Hepatocyte (in vitro differentiated cells): ENCODE data around the gene OPCML. TPM values are rescaled to one million over a fixed set of nuclear protein-coding genes. Genes with fewer than 3 reads are reported as not detected.

Source experiments
- DNase-seq: peaks from one replicate; pipeline ENCODE4 v3.0.0-alpha.2; 2016; ENCODE audit warnings: low spot score
- H2AFZ ChIP-seq: fragments of 200-600 bp; sonication (generic); 2 replicates; pipeline ENCODE4 v1.6.0; 2016; ENCODE audit warnings: antibody characterized with exemption, mild to moderate bottlenecking
- H3K27ac ChIP-seq: fragments of 200-600 bp; sonication (generic); 2 replicates; pipeline ENCODE4 v1.5.1; 2016; ENCODE audit warnings: mild to moderate bottlenecking
- H3K27me3 ChIP-seq: fragments of 200-600 bp; sonication (generic); 2 replicates; pipeline ENCODE4 v1.6.1; 2016
- H3K36me3 ChIP-seq: fragments of 200-600 bp; sonication (generic); replicated peaks from 2 replicates; pipeline ENCODE4 v1.5.1; 2016; ENCODE audit warnings: low read depth; ENCODE audit not compliant: insufficient read depth
- H3K4me1 ChIP-seq: fragments of 200-600 bp; sonication (generic); 2 replicates; pipeline ENCODE4 v1.5.1; 2016; ENCODE audit warnings: mild to moderate bottlenecking, moderate library complexity; ENCODE audit not compliant: insufficient read depth
- H3K4me2 ChIP-seq: fragments of 200-600 bp; sonication (generic); 2 replicates; pipeline ENCODE4 v1.6.0; 2016
- H3K4me3 ChIP-seq: fragments of 200-600 bp; sonication (generic); 2 replicates; pipeline ENCODE4 v1.5.1; 2016; ENCODE audit warnings: mild to moderate bottlenecking
- H3K79me2 ChIP-seq: fragments of 200-600 bp; sonication (generic); 2 replicates; pipeline ENCODE4 v1.6.0; 2017; ENCODE audit warnings: mild to moderate bottlenecking
- H3K9me2 ChIP-seq: fragments of 200-600 bp; sonication (generic); replicated peaks from 2 replicates; pipeline ENCODE4 v1.6.0; 2017; ENCODE audit warnings: mild to moderate bottlenecking; ENCODE audit not compliant: insufficient read depth
- H3K9me3 ChIP-seq: fragments of 200-600 bp; sonication (generic); 2 replicates; pipeline ENCODE4 v1.5.1; 2016; ENCODE audit warnings: low read depth, mild to moderate bottlenecking
- H4K20me1 ChIP-seq: fragments of 200-600 bp; sonication (generic); 2 replicates; pipeline ENCODE4 v1.6.0; 2016; ENCODE audit warnings: mild to moderate bottlenecking; ENCODE audit not compliant: insufficient read depth, poor library complexity, severe bottlenecking
- CTCF ChIP-seq: fragments of 200-600 bp; sonication (generic); IDR thresholded peaks from 2 replicates; pipeline ENCODE4 v1.5.1; 2016; ENCODE audit warnings: antibody characterized with exemption, mild to moderate bottlenecking; ENCODE audit not compliant: poor library complexity
- EZH2 ChIP-seq: fragments of 200-600 bp; sonication (generic); IDR thresholded peaks from 2 replicates; pipeline ENCODE4 v1.6.1; 2016; ENCODE audit warnings: antibody characterized with exemption, mild to moderate bottlenecking, borderline replicate concordance
- EZH2phosphoT487 ChIP-seq: fragments of 200-600 bp; sonication (generic); IDR thresholded peaks from one replicate; pipeline ENCODE4 v1.6.1; 2018; ENCODE audit warnings: antibody characterized with exemption, mild to moderate bottlenecking, low read depth, moderate library complexity; ENCODE audit not compliant: unreplicated experiment, severe bottlenecking
- WGBS: methylation state at CpG from one replicate; pipeline ENCODE4 v1.1.6; 2016; ENCODE audit warnings: low lambda C conversion rate; ENCODE audit errors: missing lambda C conversion rate; 5-methylcytosine and 5-hydroxymethylcytosine counted together
- polyA plus RNA-seq: library from polyadenylated mRNA; unstranded; fragments of >200 nt; fragmentation: Nextera tagmentation; extraction: Ambion mirVana; gene quantifications from 2 replicates; pipeline ENCODE4 v1.2.1, GENCODE V29; 2016
- total RNA-seq: library from RNA; depleted of rRNA; stranded (reverse); fragments of >200 nt; gene quantifications from 2 replicates; pipeline ENCODE4 v1.2.3, GENCODE V29; 2014

Gene OPCML
- total and polyA plus RNA-seq, 2 experiments from 2014 or later, result 0.37 to 0.98 TPM

DNA sequence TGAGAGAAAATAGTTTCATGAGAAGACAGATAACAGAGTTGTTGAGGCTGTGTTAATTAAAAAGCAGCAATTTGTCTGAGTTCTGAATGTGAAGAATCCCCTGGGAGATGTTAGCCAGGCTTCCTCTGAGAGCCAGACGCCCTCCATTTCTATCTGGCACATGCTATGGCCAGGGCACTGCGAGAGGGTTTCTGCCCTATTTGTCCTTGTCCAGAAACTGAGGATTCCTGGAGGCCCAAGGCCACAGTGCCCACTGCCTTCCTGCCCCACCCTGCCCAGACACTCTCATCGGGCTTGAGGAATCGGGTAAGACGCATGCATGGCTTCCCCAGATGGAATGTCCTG, 484.6 kb downstream of the OPCML start:
- Histone ChIP-seq H3K9me2 (no peaks in the 10 kb centered on the region), H3K4me3 (no peak overlapping the region), H4K20me1 (no peaks in the 10 kb centered on the region), H3K4me1 (no peaks in the 10 kb centered on the region), H3K4me2 (no peak overlapping the region), H3K27ac (no peak overlapping the region), H3K27me3 (peaks cover 39% of the 10 kb centered on the region), H3K36me3 (no peaks in the 10 kb centered on the region), H3K9me3 (no peaks in the 10 kb centered on the region), H2AFZ (no peak overlapping the region), H3K79me2 (no peaks in the 10 kb centered on the region)
- TF ChIP-seq EZH2 (no peak), CTCF (no peak), EZH2phosphoT487 (no peak)
- WGBS, result 63% methylated on average over 5 of the region's 5 CpGs
- no peak for DNase-seq

DNA sequence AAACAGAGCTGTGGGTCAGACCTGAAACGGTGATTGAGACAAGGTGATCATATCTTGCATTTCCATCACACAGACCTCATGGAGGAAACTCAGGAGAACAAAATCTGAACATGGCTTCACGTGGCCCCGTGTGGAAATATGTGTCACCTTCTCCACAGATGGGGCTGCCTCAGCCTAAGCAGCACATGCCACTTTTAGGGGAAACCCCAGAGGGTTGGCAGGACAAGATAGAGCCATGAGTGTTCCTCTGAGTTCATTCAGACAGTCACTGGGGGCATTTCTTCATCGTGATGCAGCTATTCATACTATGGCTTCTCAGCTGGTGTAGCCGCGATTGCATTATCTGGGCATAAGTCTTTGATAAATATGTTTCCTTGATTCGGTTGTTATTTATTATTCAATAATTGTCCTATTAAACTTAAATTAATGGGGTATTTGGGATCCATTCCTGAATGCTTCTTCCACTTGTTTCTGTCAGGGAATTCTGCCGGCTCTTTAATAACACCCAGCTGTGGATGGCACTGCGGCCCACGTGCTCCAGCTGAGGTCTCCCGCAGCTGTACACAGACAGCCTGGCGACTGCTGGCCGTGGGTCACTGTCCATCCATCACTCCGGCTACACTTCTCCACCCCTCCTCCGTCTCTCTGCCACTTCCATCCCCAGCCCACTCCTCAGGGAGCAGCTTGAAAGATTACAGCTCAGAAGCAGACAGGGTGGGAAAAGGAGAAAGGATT, 485.1 kb downstream of the OPCML start:
- H3K36me3 ChIP-seq, result no peaks in the 10 kb centered on the region
- no peak overlapping the region for H3K4me3 ChIP-seq
- WGBS, result 57% methylated on average over 15 of the region's 15 CpGs

GRCh38 chr11:133046252-133046651, 486.0 kb downstream of the OPCML start:
- no peak for DNase-seq
- 74% methylated on average over 7 of the region's 7 CpGs for WGBS
- TF ChIP-seq EZH2, result no peak
- no peak for TF ChIP-seq CTCF
- no peak for TF ChIP-seq EZH2phosphoT487

More for the DNA sequence above, 485.1 kb downstream of the OPCML start:
- Histone ChIP-seq H2AFZ (no peak overlapping the region), H3K27ac (no peak overlapping the region), H3K79me2 (no peaks in the 10 kb centered on the region), H3K4me2 (no peak overlapping the region), H3K4me1 (no peaks in the 10 kb centered on the region), H3K9me2 (no peaks in the 10 kb centered on the region), H3K27me3 (peaks cover 35% of the 10 kb centered on the region), H3K9me3 (no peaks in the 10 kb centered on the region), H4K20me1 (no peaks in the 10 kb centered on the region)
- no peak for DNase-seq
- TF ChIP-seq EZH2 (no peak), EZH2phosphoT487 (no peak), CTCF (no peak)

More at GRCh38 chr11:133046252-133046651, 486.0 kb downstream of the OPCML start:
- no peak overlapping the region for H3K27ac ChIP-seq
- no peaks in the 10 kb centered on the region for H3K79me2 ChIP-seq
- no peaks in the 10 kb centered on the region for H3K9me2 ChIP-seq
- H3K4me2 ChIP-seq, result no peak overlapping the region
- no peaks in the 10 kb centered on the region for H3K4me1 ChIP-seq
- no peak overlapping the region for H3K4me3 ChIP-seq
- no peaks in the 10 kb centered on the region for H4K20me1 ChIP-seq
- peaks cover 28% of the 10 kb centered on the region for H3K27me3 ChIP-seq
- H3K9me3 ChIP-seq, result no peaks in the 10 kb centered on the region
- H2AFZ ChIP-seq, result no peak overlapping the region
- H3K36me3 ChIP-seq, result no peaks in the 10 kb centered on the region
